Suprapubic skin (tissue), 4 donors: ENCODE data around the gene CXXC1. TPM values are rescaled to one million over a fixed set of nuclear protein-coding genes. Genes with fewer than 3 reads are reported as not detected.

Source experiments
- DNase-seq, 2 donors: peaks; one replicate each; pipeline ENCODE4 v3.0.0-alpha.2; 2019; ENCODE audit warnings: low spot score in 2 of 2
- H3K27ac ChIP-seq: fragments of 200-600 bp; sonication (generic); one replicate; pipeline ENCODE4 v1.5.1; 2019
- H3K27me3 ChIP-seq: fragments of 200-600 bp; sonication (generic); one replicate; pipeline ENCODE4 v1.5.1; 2019
- H3K36me3 ChIP-seq: fragments of 200-600 bp; sonication (generic); one replicate; pipeline ENCODE4 v1.5.1; 2019
- H3K4me1 ChIP-seq: fragments of 200-600 bp; sonication (generic); one replicate; pipeline ENCODE4 v1.5.1; 2019
- H3K4me3 ChIP-seq: fragments of 200-600 bp; sonication (generic); one replicate; pipeline ENCODE4 v1.5.1; 2019; ENCODE audit warnings: mild to moderate bottlenecking
- H3K9me3 ChIP-seq: fragments of 200-600 bp; sonication (generic); one replicate; pipeline ENCODE4 v1.5.1; 2019
- EP300 ChIP-seq: sonication (generic); formaldehyde crosslinking; IDR thresholded peaks from one replicate; pipeline ENCODE4 v1.6.1; 2017; ENCODE audit warnings: antibody characterized with exemption
- POLR2A ChIP-seq, 2 donors: fragments of 450-650 bp; IDR thresholded peaks; one replicate each; pipeline ENCODE4 v1.6.1; 2017; ENCODE audit warnings: antibody characterized with exemption in 2 of 2, mild to moderate bottlenecking in 2 of 2, moderate library complexity in 2 of 2
- POLR2AphosphoS5 ChIP-seq, 3 donors: sonication (generic); formaldehyde crosslinking; IDR thresholded peaks; one replicate each; pipeline ENCODE4 v1.6.1; 2017; ENCODE audit warnings: antibody characterized with exemption in 3 of 3
- WGBS: methylation state at CpG from one replicate; pipeline ENCODE4 v1.1.5; 2018; 5-methylcytosine and 5-hydroxymethylcytosine counted together
- total RNA-seq, 4 donors: library from RNA; depleted of rRNA; stranded (reverse); fragments of >200 nt; gene quantifications; one replicate each; pipeline ENCODE4 v1.1.0, GENCODE V29; 2016
- TF ChIP-seq, protein P1 (sequence below), 2 donors: fragments of 200-600 bp in 1 of 2; fragments of 450-650 bp in 1 of 2; sonication (generic) in 1 of 2; IDR thresholded peaks; one replicate each; pipeline ENCODE4 v1.5.1; 2016 to 2019; ENCODE audit warnings: antibody characterized with exemption in 2 of 2, mild to moderate bottlenecking in 1 of 2, moderate library complexity in 1 of 2

Gene CXXC1
- total RNA-seq, 4 donors from 2014 or later: 102 to 193 (median 107) TPM

DNA sequence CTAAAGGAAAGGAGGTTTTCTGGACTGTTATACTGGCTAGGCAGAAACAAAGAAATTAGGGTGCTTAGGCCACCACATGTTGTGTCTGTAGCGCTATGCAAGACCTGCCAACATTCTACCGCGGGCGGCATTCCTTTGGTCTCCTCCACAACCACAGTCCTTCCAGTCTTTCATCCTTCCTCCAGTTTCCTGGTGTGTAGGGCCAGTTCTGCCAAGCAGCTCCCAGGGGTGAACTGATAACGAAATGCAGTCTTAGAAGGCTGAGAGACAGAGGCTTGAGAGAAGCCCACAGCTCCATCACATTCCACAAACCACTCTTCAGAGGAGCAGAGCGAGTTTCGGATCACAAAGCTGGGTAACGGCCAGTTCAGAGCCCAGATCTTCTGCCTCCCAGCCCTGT, 19.5 kb upstream of the CXXC1 start:
- H3K9me3 ChIP-seq: no peaks in the 10 kb centered on the region
- peaks cover 18% of the 10 kb centered on the region for H3K4me1 ChIP-seq
- H3K27me3 ChIP-seq: peaks cover 23% of the 10 kb centered on the region
- DNase-seq: no peak
- H3K4me3 ChIP-seq: peak overlapping the region; percentile 50
- no peak for TF ChIP-seq EP300
- no peak for TF ChIP-seq POLR2A (IDR thresholded peaks at IDR 0.05)
- TF ChIP-seq, protein P1, sequence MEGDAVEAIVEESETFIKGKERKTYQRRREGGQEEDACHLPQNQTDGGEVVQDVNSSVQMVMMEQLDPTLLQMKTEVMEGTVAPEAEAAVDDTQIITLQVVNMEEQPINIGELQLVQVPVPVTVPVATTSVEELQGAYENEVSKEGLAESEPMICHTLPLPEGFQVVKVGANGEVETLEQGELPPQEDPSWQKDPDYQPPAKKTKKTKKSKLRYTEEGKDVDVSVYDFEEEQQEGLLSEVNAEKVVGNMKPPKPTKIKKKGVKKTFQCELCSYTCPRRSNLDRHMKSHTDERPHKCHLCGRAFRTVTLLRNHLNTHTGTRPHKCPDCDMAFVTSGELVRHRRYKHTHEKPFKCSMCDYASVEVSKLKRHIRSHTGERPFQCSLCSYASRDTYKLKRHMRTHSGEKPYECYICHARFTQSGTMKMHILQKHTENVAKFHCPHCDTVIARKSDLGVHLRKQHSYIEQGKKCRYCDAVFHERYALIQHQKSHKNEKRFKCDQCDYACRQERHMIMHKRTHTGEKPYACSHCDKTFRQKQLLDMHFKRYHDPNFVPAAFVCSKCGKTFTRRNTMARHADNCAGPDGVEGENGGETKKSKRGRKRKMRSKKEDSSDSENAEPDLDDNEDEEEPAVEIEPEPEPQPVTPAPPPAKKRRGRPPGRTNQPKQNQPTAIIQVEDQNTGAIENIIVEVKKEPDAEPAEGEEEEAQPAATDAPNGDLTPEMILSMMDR (IDR thresholded peaks at IDR 0.05): no peak
- no peak for TF ChIP-seq POLR2AphosphoS5 (IDR thresholded peaks at IDR 0.05)
- no peak overlapping the region for H3K27ac ChIP-seq
- 51% methylated on average over 6 of the region's 8 CpGs for WGBS
- H3K36me3 ChIP-seq: no peaks in the 10 kb centered on the region

DNA sequence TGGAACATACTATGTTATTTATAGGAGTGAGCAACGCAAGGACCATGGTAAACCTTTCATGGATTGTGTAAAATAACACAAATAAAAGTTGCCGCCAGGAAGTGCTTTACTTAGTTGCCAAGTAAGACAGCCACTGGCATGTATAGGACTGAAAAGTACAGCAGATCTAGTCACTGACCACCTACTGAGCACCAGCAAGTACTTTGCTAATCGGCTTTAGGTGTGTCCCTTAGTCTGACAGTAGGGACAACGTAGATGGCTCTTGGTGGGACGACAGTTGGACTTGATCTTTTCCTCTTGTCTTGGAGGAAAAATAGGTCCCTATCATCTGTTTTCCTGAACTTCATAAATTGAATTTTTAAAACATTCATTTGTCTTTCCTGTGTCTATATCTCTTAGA, 13.6 kb upstream of the CXXC1 start:
- peaks cover 12% of the 10 kb centered on the region for H3K4me1 ChIP-seq
- no peaks in the 10 kb centered on the region for H3K9me3 ChIP-seq
- no peak overlapping the region for H3K4me3 ChIP-seq
- H3K36me3 ChIP-seq: no peaks in the 10 kb centered on the region
- no peak overlapping the region for H3K27ac ChIP-seq
- peaks cover 62% of the 10 kb centered on the region for H3K27me3 ChIP-seq
- DNase-seq: no peak
- 72% methylated on average over 5 of the region's 5 CpGs for WGBS
- no peak for TF ChIP-seq POLR2A (IDR thresholded peaks at IDR 0.05)
- TF ChIP-seq EP300: no peak
- no peak for TF ChIP-seq POLR2AphosphoS5 (IDR thresholded peaks at IDR 0.05)
- TF ChIP-seq, protein P1 (IDR thresholded peaks at IDR 0.05): no peak

DNA sequence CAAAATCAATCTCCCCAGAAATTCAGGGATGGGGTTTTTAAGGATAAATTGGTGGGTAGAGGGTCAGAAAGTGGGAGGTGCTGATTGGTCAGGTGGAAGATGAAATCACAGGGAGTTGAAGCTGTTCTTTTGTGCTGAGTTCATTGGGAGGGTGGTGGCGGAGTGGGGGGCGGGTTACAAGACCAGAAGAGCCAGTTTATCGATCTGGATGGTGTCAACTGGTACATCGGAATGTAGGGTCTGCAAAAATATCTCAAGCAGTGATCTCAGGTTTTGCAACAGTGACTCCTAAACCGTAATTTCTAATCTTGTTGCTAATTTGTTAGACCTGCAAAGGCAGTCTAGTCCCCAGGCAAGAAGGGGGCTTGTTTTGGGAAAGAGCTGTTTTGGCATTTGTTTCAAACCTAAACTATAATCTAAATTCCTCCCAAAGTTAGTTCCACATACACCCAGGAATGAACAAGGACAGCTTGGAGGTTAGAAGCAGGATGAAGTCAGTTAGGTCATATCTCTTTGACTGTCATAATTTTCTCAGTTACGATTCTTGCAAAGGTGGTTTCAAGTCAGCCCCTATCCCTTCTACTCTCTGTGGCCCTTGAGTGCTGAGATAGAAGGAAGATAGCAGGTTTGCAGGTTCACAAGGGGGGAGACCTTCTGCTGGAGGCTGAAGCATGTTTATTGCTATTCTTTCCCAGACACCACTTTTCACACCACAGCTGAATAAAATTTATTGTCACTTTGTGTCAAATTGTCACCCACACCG, 12.3 kb upstream of the CXXC1 start:
- H3K27me3 ChIP-seq: peaks cover 55% of the 10 kb centered on the region
- H3K4me1 ChIP-seq: peaks cover 12% of the 10 kb centered on the region
- no peak overlapping the region for H3K4me3 ChIP-seq
- no peaks in the 10 kb centered on the region for H3K36me3 ChIP-seq
- TF ChIP-seq POLR2AphosphoS5 (IDR thresholded peaks at IDR 0.05): no peak
- no peak for TF ChIP-seq POLR2A (IDR thresholded peaks at IDR 0.05)
- no peak for TF ChIP-seq EP300
- TF ChIP-seq, protein P1 (IDR thresholded peaks at IDR 0.05): no peak
- 60% methylated on average over 7 of the region's 7 CpGs for WGBS
- H3K9me3 ChIP-seq: no peaks in the 10 kb centered on the region
- no peak for DNase-seq
- H3K27ac ChIP-seq: no peak overlapping the region

DNA sequence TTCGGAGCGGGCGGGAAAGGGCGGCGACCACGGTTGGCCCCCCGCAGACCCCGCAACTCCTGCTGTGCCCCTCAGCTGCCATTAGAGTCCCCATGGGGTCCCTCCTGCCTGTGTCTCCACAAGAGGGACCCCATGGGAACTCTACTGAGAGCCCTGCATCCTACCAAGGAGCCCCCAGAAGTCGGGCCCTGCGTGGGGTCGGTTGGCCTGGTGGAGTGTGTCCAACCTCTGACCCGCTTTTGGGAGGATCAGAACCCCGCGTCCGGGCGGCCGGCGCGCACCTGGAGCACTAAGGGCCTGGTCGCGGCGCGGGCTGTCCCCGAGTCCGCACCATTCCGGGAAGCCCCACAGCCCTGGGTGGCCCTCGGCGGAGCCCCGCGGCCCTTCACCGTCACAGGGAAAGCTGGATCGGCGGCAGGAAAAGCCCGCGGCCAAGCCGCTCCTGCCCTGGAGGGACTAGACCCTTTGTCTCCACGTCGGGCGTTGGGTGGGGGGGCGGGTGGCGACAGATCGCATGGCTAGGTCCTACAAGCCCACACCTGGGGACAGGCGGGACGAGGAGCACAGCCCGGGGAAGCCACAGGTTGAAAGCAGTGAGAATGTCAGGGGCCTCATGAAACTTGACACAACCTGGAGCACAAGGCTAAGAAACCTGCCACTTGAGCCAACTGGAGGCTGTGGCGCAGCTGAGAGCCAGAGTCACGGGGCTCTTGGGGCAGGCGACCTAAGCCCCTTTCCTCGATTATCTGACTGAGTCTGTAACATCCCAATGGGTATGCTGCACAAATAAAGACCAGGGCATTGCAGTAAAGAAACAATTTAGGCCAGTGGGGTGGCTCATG, 11.2 kb upstream of the CXXC1 start:
- peaks cover 50% of the 10 kb centered on the region for H3K27me3 ChIP-seq
- H3K9me3 ChIP-seq: no peaks in the 10 kb centered on the region
- no peak for DNase-seq
- peak overlapping the region; percentile 47 for H3K4me3 ChIP-seq
- TF ChIP-seq, protein P1 (IDR thresholded peaks at IDR 0.05): no peak
- TF ChIP-seq POLR2AphosphoS5 (IDR thresholded peaks at IDR 0.05): no peak
- no peak for TF ChIP-seq EP300
- no peak for TF ChIP-seq POLR2A (IDR thresholded peaks at IDR 0.05)
- H3K36me3 ChIP-seq: no peaks in the 10 kb centered on the region
- H3K27ac ChIP-seq: no peak overlapping the region
- peaks cover 12% of the 10 kb centered on the region for H3K4me1 ChIP-seq
- WGBS: 83% methylated on average over 5 of the region's 49 CpGs
